Measurements from ENCODE around the gene DLG2. TPM values are rescaled to one million over a fixed set of nuclear protein-coding genes. Genes with fewer than 3 reads are reported as not detected.
A peak's percentile ranks its signal among the peaks of the same experiment; 100 is the strongest.

The DLG2 gene
- total and polyA plus RNA-seq, 9 of the 15 experiments (the other 6 are each of a cell fraction or from before 2014, with no cell fraction given), result 0.52 to 1.6 (median 0.95) TPM

DNA sequence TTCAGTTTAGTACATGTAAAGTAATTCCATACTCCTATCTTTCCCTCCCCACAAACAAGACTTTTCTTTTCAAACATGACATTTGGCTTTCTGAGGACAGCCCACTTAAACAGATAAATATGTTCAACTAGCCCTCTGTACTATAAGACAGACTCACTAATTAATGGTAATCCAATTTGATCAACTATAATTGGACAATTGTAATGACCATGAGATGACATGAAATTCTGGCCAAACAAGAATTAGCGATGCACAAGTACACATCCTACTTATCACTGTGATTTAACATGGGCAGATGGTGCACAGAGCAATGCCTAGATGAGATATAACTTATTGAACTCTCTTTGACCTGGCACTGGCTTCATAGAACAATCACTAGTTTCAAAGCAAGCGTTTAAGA lies 1307.3 kb downstream of the DLG2 start:
- H3K27ac ChIP-seq (ENCODE audit: extremely low read depth, low read depth, low read length), result no peak overlapping the region
- POLR2A ChIA-PET, result no interaction called here
- intact Hi-C loops (cut with micrococcal nuclease) (no loop called here), in situ Hi-C loops (cut with MboI) (no loop called here)
- no peak for FAIRE-seq
- 4% methylated on average over 2 of the region's 2 CpGs for WGBS (ENCODE audit: insufficient coverage, low coverage, missing lambda C conversion rate)
- no TSS peak for BruUV-seq (replicated peaks)
- H3K79me2 ChIP-seq (ENCODE audit: control insufficient read depth, insufficient read depth, low read length), result no peaks in the 10 kb centered on the region
- CTCF ChIA-PET (ENCODE audit: low intra/inter-chr PET ratio), result no interaction called here
- no peak for DNase-seq (ENCODE audit: extremely low read depth in 1 of 4, low spot score in 3 of 4)
- H3K27me3 ChIP-seq (ENCODE audit: control insufficient read depth in 2 of 2, insufficient read depth in 2 of 2, low read length in 2 of 2), result no peaks in the 10 kb centered on the region
- H3K9me3 ChIP-seq (replicated peaks; ENCODE audit: control insufficient read depth, insufficient read depth, low read depth, low read length), result no peaks in the 10 kb centered on the region
- H2AFZ ChIP-seq (ENCODE audit: low read depth, low read length), result no peak overlapping the region
- H4K20me1 ChIP-seq (replicated peaks; ENCODE audit: control insufficient read depth, insufficient read depth, low read length), result no peaks in the 10 kb centered on the region
- ATAC-seq, result no peak
- no peaks in the 10 kb centered on the region for H3K4me1 ChIP-seq (replicated peaks in 1 of 2; ENCODE audit: control insufficient read depth in 2 of 2, insufficient read depth in 2 of 2, low read length in 2 of 2)
- H3K4me2 ChIP-seq (ENCODE audit: insufficient read depth, low read length), result no peak overlapping the region
- no peak for TF ChIP-seq FOXJ3 (CRISPR knock-in tag; IDR thresholded peaks at IDR 0.05)
- no peaks in the 10 kb centered on the region for H3K9me1 ChIP-seq (ENCODE audit: control insufficient read depth, insufficient read depth, low read length)
- H3K4me3 ChIP-seq, result no peak overlapping the region
- H3K36me3 ChIP-seq (ENCODE audit: control insufficient read depth, insufficient read depth, low read length), result no peaks in the 10 kb centered on the region
- no peak overlapping the region for H3K9ac ChIP-seq (ENCODE audit: insufficient read depth in 1 of 2, low read depth in 2 of 2, low read length in 2 of 2)

DNA sequence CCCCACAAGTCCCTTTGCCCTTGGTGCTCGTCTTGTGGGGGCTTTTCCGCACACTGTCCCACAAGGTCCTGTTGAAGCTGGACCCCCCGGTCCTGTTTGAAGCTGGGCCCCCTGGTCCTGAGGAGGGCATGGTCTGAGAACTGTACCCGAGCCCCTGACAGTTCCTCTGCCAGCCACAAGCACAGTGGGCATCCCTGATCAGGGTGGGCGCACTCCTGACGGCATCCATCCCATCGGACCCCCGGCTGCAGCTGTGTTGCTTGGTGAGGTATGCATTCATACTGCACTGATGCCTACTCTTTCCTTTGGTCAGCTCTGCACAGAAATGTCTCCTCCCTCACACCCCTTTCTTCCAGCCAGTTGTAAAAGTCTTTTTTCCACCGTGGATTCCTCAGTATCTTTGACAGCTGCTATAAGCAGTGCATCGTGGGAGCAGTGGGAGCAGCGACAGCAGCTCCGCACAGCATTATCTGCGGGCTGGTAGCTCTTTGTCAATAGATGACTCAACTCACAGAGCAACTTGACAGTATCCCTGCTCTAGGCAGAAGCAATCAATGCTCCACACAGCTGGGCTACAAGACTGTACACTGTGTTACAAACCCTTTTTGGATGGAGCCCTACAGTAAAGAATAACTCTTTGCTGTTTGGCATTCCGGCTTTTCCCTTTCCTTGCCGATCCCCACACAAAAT lies 1310.1 kb downstream of the DLG2 start:
- Histone ChIP-seq H3K4me2 (ENCODE audit: insufficient read depth, low read length) (no peak overlapping the region), H3K27me3 (ENCODE audit: control insufficient read depth in 2 of 2, insufficient read depth in 2 of 2, low read length in 2 of 2) (no peaks in the 10 kb centered on the region), H3K4me3 (no peak overlapping the region), H3K36me3 (ENCODE audit: control insufficient read depth, insufficient read depth, low read length) (no peaks in the 10 kb centered on the region), H3K9me1 (ENCODE audit: control insufficient read depth, insufficient read depth, low read length) (no peaks in the 10 kb centered on the region), H3K9me3 (replicated peaks; ENCODE audit: control insufficient read depth, insufficient read depth, low read depth, low read length) (no peaks in the 10 kb centered on the region), H3K79me2 (ENCODE audit: control insufficient read depth, insufficient read depth, low read length) (no peaks in the 10 kb centered on the region), H3K27ac (ENCODE audit: extremely low read depth, low read depth, low read length) (no peak overlapping the region), H3K9ac (ENCODE audit: insufficient read depth in 1 of 2, low read depth in 2 of 2, low read length in 2 of 2) (no peak overlapping the region), H3K4me1 (replicated peaks in 1 of 2; ENCODE audit: control insufficient read depth in 2 of 2, insufficient read depth in 2 of 2, low read length in 2 of 2) (no peaks in the 10 kb centered on the region), H2AFZ (ENCODE audit: low read depth, low read length) (no peak overlapping the region), H4K20me1 (replicated peaks; ENCODE audit: control insufficient read depth, insufficient read depth, low read length) (no peaks in the 10 kb centered on the region)
- FAIRE-seq (no peak), DNase-seq (ENCODE audit: extremely low read depth in 1 of 4, low spot score in 3 of 4) (no peak), ATAC-seq (no peak)
- in situ Hi-C loops (cut with MboI) (no loop called here), intact Hi-C loops (cut with micrococcal nuclease) (no loop called here)
- WGBS (ENCODE audit: insufficient coverage, low coverage, missing lambda C conversion rate), result under 1% methylated on average over 15 of the region's 15 CpGs
- CTCF ChIA-PET (ENCODE audit: low intra/inter-chr PET ratio), result no interaction called here
- POLR2A ChIA-PET, result no interaction called here
- BruUV-seq (replicated peaks), result no TSS peak
- no peak for TF ChIP-seq HNRNPK (IDR thresholded peaks at IDR 0.05; ENCODE audit: low read depth, low read length, poor library complexity, severe bottlenecking)
- TF ChIP-seq, protein P1, sequence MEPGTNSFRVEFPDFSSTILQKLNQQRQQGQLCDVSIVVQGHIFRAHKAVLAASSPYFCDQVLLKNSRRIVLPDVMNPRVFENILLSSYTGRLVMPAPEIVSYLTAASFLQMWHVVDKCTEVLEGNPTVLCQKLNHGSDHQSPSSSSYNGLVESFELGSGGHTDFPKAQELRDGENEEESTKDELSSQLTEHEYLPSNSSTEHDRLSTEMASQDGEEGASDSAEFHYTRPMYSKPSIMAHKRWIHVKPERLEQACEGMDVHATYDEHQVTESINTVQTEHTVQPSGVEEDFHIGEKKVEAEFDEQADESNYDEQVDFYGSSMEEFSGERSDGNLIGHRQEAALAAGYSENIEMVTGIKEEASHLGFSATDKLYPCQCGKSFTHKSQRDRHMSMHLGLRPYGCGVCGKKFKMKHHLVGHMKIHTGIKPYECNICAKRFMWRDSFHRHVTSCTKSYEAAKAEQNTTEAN (CRISPR knock-in tag; IDR thresholded peaks at IDR 0.05), result no peak
- no peak for TF ChIP-seq CBX2 (IDR thresholded peaks at IDR 0.05; ENCODE audit: insufficient read depth, low read length, poor library complexity, severe bottlenecking)
- TF ChIP-seq, protein P2, sequence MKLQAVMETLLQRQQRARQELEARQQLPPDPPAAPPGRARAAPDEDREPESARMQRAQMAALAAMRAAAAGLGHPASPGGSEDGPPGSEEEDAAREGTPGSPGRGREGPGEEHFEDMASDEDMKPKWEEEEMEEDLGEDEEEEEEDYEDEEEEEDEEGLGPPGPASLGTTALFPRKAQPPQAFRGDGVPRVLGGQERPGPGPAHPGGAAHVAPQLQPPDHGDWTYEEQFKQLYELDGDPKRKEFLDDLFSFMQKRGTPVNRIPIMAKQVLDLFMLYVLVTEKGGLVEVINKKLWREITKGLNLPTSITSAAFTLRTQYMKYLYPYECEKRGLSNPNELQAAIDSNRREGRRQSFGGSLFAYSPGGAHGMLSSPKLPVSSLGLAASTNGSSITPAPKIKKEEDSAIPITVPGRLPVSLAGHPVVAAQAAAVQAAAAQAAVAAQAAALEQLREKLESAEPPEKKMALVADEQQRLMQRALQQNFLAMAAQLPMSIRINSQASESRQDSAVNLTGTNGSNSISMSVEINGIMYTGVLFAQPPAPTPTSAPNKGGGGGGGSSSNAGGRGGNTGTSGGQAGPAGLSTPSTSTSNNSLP (IDR thresholded peaks at IDR 0.05; ENCODE audit: borderline replicate concordance, low read depth, low read length), result no peak
- no peak for TF ChIP-seq ZNF75A (CRISPR knock-in tag; IDR thresholded peaks at IDR 0.05)
- 0 out of 2 replicates have a peak, but pooled peaks have one; percentile 35 for TF ChIP-seq ZBTB17 (CRISPR knock-in tag; IDR thresholded peaks at IDR 0.05)
- TF ChIP-seq, protein P3, sequence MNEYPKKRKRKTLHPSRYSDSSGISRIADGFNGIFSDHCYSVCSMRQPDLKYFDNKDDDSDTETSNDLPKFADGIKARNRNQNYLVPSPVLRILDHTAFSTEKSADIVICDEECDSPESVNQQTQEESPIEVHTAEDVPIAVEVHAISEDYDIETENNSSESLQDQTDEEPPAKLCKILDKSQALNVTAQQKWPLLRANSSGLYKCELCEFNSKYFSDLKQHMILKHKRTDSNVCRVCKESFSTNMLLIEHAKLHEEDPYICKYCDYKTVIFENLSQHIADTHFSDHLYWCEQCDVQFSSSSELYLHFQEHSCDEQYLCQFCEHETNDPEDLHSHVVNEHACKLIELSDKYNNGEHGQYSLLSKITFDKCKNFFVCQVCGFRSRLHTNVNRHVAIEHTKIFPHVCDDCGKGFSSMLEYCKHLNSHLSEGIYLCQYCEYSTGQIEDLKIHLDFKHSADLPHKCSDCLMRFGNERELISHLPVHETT (CRISPR knock-in tag; conservative IDR thresholded peaks at IDR 0.05 in 1 of 2, IDR thresholded peaks at IDR 0.05 in 1 of 2), result no peak

Data from K562 (cell line).